NK-92 (cell line): Measurements from ENCODE around the gene ANLN.
"Not testable (repeated sequence)": the region's sequence is repeated elsewhere in the genome, so short reads cannot be mapped to it uniquely, and the experiment has no call there.

Experiments
- DNase-seq: peaks from one replicate; lab custom pipeline; 2025; ENCODE audit not compliant: unreplicated experiment; lab: John Stamatoyannopoulos, UW

ANLN gene

DNA sequence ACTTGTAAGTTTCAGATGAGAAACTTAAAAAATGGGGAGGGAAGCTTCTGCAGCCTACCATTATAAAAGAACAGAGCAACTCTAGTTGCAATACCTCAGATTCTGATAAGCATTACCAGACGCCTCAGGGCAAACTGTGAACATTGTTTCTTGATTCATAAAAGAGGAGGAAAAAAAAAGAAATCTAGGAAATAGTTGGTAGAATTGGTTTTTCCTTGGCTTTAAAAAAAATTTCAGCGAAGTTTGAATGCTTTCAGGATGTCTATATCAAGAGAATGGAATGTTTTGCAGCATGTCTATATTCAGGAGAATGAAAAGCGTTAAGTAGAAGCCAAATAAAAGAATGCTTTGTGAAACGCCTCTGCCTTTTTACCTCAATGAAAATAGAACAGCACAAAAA lies 17.5 kb upstream of the ANLN start:
- no peak for DNase-seq

GRCh38 chr7:36378555-36378954 lies 11.1 kb upstream of the ANLN start:
- not testable (repeated sequence) for DNase-seq

GRCh38 chr7:36379831-36380504 lies 9.7 kb upstream of the ANLN start:
- DNase-seq: no peak

DNA sequence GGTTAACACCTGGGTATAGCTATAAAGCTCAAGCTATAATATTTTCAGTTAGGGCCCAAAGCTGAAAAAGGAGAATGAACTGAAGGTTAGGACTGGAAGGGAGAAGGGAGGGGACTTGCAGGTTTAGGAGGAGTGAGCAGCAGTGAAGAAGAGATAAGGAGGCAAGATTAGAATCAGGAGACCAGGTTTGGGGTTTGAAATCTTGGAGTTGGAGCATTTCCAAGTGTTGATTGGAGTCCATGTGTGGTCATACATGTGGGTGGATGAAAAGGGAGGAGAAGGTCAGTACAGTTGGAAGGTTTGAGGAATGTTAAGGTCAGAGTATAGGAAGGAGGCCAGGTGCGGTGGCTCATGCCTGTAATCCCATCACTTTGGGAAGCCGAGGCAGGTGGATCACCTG lies 8.6 kb upstream of the ANLN start:
- DNase-seq: no peak

DNA sequence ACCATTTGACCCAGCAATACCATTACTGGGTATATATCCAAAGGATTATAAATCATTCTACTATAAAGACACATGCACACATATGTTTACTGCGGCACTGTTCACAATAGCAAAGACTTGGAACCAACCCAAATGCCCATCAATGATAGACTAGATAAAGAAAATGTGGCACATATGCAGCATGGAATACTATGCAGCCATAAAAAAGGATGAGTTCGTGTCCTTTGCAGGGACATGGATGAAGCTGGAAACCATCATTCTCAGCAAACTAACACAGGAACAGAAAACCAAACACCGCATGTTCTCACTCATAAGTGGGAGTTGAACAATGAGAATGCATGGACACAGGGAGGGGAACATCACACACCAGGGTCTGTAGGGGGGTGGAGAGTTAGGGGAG lies 6.4 kb upstream of the ANLN start:
- DNase-seq: not testable (repeated sequence)

GRCh38 chr7:36385646-36386045 lies 4.0 kb upstream of the ANLN start:
- DNase-seq: not testable (repeated sequence)

GRCh38 chr7:36387435-36388231 lies 2.0 kb upstream of the ANLN start:
- DNase-seq: no peak

GRCh38 chr7:36388423-36388822 lies 1.2 kb upstream of the ANLN start:
- DNase-seq: no peak

GRCh38 chr7:36390199-36391090 lies 783 bp downstream of the ANLN start:
- DNase-seq: no peak

DNA sequence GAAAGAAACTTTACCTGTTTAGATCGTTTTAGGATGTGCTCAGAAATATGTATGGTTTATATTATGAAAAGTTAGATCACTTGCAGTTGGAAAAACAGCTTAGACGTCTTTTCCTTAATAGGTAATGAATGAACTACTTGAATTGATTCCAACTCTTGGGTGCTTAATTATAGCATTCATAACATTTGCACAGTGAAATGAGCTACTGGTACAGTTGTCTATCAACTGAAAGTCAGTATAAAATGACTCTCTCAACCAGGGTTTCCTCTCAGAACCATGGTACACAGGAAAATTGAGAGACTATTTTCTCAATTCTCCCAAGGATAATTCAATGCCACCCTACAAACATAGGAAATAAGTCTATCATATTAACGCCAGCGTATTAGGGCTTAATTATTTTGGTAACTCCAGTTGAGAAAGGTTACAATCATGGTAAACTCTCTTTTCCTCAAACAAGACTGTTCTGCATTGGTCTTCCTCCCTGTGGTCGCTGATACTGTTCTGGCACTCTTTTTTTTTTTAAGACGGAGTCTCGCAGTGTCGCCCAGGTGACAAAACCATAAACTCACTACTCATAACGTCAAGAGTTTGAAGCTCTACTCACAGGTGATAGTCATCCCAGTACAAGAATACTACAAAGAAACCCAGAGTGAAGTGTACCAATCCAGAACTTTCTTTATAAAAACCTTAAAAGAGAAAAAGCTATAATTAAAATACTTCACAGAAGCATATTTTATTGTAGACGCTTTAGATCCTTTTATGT lies 2.0 kb downstream of the ANLN start:
- DNase-seq: no peak

GRCh38 chr7:36393826-36394225 lies 4.2 kb downstream of the ANLN start:
- no peak for DNase-seq

DNA sequence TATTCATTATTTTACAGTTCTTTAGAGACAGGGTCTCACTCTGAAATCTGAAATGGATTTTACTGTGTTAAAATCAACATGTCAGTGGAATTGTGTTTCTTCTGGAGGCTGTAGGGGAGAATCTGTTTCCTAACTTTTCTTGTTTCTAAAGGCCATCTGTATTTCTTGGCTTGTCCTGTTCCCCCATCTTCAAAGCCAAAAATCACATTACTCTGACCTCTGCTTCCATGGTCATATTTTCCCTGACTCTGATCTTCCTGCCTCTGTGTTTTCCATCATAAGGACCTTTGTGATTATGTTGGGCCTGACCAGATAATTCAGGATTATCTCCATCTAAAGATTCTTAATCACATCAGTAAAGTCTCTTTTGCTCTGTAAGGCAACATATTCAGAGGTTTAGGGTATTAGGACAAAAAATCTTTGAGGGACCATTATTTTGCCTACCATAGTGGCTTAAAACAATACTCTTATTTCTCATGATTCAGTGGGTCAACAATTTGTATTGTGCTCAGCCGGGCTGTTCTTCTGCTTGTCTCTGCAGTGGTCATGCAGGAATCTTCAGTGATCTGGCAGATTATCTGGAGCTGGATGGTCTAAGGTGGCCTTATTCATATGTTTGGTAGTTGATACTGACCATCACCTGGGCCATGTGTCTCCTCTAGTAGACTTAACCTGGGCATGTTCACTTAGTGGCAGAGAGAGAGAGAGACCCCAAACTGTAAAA lies 5.7 kb downstream of the ANLN start:
- DNase-seq: no peak

DNA sequence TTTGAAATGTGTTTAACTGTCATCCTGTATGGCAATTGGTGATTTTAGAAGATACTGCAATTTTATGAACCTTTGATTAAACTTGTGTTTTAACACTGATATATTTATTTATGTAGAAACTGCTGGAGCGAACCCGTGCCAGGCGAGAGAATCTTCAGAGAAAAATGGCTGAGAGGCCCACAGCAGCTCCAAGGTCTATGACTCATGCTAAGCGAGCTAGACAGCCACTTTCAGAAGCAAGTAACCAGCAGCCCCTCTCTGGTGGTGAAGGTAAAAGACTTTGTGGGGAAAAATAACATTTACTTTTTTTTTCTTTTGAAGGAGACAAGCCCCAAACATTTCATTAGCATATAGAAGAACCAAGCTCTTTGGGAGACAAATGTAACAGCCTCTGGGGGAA lies 6.5 kb downstream of the ANLN start:
- DNase-seq: no peak

DNA sequence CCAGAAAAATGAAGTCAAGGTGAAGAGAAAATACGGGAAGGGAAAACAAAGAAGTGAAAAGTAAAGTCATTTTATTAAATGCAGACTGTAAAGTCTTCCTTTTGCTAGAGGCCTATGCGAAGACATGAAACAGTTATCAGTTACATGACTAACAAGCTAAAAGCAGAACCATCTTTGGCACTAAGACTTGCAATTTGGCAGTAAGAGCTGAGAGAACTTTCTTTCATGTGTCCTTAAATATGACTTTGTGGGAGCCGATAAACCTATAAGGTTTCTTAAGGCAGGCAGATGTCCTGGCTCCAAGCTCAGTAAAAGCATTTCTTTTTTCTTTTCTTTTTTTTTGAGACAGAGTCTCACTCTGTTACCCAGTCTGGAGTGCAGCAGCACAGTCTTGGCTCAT lies 10.4 kb downstream of the ANLN start:
- no peak for DNase-seq

DNA sequence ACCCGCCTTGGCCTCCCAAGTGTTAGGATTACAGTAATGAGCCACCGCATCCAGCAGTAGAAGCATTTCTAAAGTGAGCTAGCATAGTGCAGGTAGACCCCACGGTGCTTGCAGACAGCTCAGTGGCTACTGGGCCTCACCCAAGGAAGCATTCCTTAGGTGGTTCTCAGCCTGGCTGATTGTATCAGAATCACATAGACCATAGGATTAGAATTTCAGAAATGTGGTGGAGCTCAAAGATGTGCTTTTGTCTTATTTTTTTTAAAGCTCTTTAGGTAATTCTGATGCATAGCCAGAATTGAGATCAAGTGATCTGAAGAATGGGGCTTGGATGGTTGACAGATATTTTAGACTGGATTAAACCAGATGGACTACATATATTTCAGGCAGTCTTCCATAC lies 10.9 kb downstream of the ANLN start:
- DNase-seq: no peak

DNA sequence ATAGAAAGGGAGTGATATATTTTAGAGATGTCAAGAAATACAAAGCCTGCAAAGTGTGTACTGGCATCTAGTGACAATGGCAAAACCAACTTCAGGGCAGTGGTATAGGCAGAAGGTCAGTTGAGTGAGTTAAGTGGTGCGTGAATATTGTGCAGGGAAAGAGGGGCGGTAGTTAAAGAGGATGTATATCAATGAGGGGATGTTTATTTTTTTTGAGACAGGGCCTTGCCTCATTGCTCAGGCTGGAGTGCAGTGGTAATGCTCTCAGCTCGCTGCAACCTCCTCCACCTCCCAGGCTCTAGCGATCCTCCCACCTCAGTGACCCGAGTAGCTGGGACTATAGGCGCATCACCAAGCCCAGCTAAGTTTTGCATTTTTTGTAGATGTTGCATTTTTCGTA lies 13.8 kb downstream of the ANLN start:
- no peak for DNase-seq

DNA sequence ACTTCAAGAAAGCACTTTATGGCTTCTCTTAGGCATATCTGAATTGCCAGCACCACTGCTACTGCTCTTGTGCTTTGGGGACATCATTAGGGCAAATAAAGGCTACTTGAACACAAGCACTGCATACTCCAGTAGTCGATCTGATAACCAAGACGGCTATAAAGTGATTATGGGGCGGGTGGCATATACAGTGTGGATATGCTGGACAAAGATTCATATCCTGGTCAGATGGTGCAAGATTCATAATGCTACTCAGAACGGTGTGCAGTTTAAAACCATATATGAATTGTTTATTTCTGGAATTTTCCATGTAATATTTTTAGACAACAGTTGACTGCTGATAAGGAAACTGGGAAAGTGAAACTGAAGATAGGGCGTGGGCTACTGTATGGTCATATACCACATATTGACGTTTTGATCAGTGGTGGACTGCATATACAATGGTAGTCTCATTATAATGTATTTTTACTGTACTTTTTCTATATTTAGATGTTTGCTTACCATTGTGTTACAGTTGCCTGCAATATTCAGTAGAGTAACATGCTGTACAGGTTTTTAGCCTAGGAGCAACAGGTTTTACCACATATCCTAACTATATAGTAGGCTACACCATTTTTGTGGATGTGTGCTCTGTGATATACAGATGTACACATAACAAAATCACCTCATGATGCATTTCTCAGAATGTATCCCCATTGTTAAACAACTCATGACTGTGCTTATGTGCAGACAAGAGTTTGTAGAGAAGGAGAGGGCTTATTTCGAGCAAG lies 15.2 kb downstream of the ANLN start:
- DNase-seq: no peak

- DNase-seq: no peak
These were observed 15.7 kb downstream of the ANLN start for GRCh38 chr7:36405409-36405803.

DNA sequence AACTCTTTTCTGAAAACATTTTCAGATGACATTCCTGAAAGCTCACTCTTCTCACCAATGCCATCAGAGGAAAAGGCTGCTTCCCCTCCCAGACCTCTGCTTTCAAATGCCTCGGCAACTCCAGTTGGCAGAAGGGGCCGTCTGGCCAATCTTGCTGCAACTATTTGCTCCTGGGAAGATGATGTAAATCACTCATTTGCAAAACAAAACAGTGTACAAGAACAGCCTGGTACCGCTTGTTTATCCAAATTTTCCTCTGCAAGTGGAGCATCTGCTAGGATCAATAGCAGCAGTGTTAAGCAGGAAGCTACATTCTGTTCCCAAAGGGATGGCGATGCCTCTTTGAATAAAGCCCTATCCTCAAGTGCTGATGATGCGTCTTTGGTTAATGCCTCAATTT lies 16.5 kb downstream of the ANLN start:
- DNase-seq: no peak
